Measurements from ENCODE around the gene MEG3.

DNA sequence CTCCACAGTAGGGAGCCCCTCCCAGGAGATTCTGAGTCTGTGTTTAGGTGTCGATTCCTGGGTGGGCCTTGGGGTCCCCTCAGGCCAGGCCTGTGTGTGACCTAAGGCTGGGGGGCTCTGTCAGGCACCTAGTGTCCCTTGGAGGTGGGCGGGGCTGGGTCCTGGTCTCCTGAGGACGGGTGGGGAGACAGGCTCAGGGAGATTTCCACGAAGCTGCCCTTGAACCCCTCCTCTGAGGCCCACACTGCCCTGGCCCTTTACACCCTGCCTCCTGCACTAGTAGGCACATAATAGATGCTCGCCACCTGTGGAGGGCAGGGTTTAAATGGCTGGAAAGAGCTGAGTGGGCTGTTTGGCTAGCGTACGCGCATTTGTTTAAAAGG lies 32.9 kb downstream of the MEG3 start:
- TF ChIP-seq, protein P1, sequence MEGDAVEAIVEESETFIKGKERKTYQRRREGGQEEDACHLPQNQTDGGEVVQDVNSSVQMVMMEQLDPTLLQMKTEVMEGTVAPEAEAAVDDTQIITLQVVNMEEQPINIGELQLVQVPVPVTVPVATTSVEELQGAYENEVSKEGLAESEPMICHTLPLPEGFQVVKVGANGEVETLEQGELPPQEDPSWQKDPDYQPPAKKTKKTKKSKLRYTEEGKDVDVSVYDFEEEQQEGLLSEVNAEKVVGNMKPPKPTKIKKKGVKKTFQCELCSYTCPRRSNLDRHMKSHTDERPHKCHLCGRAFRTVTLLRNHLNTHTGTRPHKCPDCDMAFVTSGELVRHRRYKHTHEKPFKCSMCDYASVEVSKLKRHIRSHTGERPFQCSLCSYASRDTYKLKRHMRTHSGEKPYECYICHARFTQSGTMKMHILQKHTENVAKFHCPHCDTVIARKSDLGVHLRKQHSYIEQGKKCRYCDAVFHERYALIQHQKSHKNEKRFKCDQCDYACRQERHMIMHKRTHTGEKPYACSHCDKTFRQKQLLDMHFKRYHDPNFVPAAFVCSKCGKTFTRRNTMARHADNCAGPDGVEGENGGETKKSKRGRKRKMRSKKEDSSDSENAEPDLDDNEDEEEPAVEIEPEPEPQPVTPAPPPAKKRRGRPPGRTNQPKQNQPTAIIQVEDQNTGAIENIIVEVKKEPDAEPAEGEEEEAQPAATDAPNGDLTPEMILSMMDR (conservative IDR thresholded peaks at IDR 0.05; ENCODE audit: low read depth in 2 of 2): no peak
- no peak for TF ChIP-seq EZH2 (IDR thresholded peaks at IDR 0.05; ENCODE audit: low read depth, unreplicated experiment)
- TF ChIP-seq EZH2phosphoT487 (IDR thresholded peaks at IDR 0.05; ENCODE audit: unreplicated experiment): no peak
- no peak for TF ChIP-seq POLR2AphosphoS5 (IDR thresholded peaks at IDR 0.05; ENCODE audit: low read depth)
- TF ChIP-seq, protein P2, sequence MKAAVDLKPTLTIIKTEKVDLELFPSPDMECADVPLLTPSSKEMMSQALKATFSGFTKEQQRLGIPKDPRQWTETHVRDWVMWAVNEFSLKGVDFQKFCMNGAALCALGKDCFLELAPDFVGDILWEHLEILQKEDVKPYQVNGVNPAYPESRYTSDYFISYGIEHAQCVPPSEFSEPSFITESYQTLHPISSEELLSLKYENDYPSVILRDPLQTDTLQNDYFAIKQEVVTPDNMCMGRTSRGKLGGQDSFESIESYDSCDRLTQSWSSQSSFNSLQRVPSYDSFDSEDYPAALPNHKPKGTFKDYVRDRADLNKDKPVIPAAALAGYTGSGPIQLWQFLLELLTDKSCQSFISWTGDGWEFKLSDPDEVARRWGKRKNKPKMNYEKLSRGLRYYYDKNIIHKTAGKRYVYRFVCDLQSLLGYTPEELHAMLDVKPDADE (IDR thresholded peaks at IDR 0.05): no peak
- no peak for TF ChIP-seq JUNB (IDR thresholded peaks at IDR 0.05; ENCODE audit: unreplicated experiment)
- TF ChIP-seq, protein P3, sequence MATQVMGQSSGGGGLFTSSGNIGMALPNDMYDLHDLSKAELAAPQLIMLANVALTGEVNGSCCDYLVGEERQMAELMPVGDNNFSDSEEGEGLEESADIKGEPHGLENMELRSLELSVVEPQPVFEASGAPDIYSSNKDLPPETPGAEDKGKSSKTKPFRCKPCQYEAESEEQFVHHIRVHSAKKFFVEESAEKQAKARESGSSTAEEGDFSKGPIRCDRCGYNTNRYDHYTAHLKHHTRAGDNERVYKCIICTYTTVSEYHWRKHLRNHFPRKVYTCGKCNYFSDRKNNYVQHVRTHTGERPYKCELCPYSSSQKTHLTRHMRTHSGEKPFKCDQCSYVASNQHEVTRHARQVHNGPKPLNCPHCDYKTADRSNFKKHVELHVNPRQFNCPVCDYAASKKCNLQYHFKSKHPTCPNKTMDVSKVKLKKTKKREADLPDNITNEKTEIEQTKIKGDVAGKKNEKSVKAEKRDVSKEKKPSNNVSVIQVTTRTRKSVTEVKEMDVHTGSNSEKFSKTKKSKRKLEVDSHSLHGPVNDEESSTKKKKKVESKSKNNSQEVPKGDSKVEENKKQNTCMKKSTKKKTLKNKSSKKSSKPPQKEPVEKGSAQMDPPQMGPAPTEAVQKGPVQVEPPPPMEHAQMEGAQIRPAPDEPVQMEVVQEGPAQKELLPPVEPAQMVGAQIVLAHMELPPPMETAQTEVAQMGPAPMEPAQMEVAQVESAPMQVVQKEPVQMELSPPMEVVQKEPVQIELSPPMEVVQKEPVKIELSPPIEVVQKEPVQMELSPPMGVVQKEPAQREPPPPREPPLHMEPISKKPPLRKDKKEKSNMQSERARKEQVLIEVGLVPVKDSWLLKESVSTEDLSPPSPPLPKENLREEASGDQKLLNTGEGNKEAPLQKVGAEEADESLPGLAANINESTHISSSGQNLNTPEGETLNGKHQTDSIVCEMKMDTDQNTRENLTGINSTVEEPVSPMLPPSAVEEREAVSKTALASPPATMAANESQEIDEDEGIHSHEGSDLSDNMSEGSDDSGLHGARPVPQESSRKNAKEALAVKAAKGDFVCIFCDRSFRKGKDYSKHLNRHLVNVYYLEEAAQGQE (IDR thresholded peaks at IDR 0.05; ENCODE audit: unreplicated experiment): no peak

Measured in GM23338 (cell line).